Urinary bladder (tissue), 4 donors: ENCODE measurements around the gene BAZ2A. TPM values are rescaled to one million over a fixed set of nuclear protein-coding genes. Genes with fewer than 3 reads are reported as not detected.
"Not testable (repeated sequence)": the region's sequence is repeated elsewhere in the genome, so short reads cannot be mapped to it uniquely, and the experiment has no call there.

ENCODE experiments used
- DNase-seq: peaks from one replicate; pipeline ENCODE4 v3.0.0-alpha.2; 2015; ENCODE audit errors: extremely low spot score
- H3K27ac ChIP-seq: one replicate; pipeline ENCODE4 v1.5.1; 2013; ENCODE audit warnings: low read depth, mild to moderate bottlenecking, moderate library complexity
- H3K36me3 ChIP-seq: one replicate; pipeline ENCODE4 v1.6.1; 2013; ENCODE audit warnings: mild to moderate bottlenecking, moderate library complexity; ENCODE audit not compliant: insufficient read depth
- H3K4me1 ChIP-seq: one replicate; pipeline ENCODE4 v1.6.1; 2013; ENCODE audit warnings: mild to moderate bottlenecking, moderate library complexity; ENCODE audit not compliant: insufficient read depth
- H3K4me3 ChIP-seq: one replicate; pipeline ENCODE4 v1.5.1; 2013; ENCODE audit warnings: low read depth, low read length
- WGBS: extraction: QIAGEN DNeasy Blood & Tissue Kit; methylation state at CpG from one replicate; pipeline ENCODE4 v1.1.7; 2013; 5-methylcytosine and 5-hydroxymethylcytosine counted together
- polyA plus RNA-seq: library from polyadenylated mRNA; stranded (reverse); fragments of 200-250 nt; gene quantifications from one replicate; pipeline ENCODE4 v1.2.3, GENCODE V29; 2013
- total RNA-seq: library from RNA; depleted of rRNA; stranded (reverse); fragments of >200 nt; gene quantifications from one replicate; pipeline ENCODE4 v1.2.3, GENCODE V29; 2014
- donor health status: healthy with polysubstance abuse.
- donor health status: healthy.

The BAZ2A gene
- total RNA-seq (27.4 TPM), polyA plus RNA-seq (30.9 TPM)

GRCh38 chr12:56630180-56630632 is at the start of gene BAZ2A:
TSS of gene BAZ2A (minus strand) at chr12:56630326. CDS start at chr12:56617530, 12,796 bp downstream.
- H3K4me3 ChIP-seq: peak within 1 kb of the TSS; percentile 100
- WGBS: 1% methylated on average over 31 of the region's 31 CpGs

DNA sequence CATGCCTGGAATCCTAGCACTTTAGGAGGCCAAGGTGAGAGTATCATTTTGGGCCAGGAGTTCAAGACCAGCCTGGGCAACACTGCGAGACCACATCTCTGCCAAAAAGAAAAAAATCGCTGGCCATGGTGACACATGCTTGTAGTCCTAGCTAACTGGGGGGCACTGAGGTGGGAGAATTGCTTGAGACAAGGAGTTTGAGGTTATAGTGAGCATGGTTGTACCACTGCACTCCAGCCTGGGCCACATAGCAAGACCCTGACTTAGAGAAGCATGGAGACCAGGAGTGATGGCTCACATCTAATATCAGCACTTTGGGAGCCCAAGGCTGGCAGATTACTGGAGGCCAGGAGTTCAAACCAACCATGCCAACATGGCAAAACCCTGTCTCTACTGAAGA is 48.7 kb upstream of the BAZ2A start:
- WGBS: 93% methylated on average over 2 of the region's 2 CpGs
- no peak overlapping the region for H3K27ac ChIP-seq
- no peaks in the 10 kb centered on the region for H3K36me3 ChIP-seq
- no peak overlapping the region for H3K4me3 ChIP-seq
- H3K4me1 ChIP-seq: peaks cover 2% of the 10 kb centered on the region
- no peak for DNase-seq

More at GRCh38 chr12:56630180-56630632, at the start of gene BAZ2A:
- H3K36me3 ChIP-seq: no peaks in the 10 kb centered on the region
- H3K27ac ChIP-seq: peak within 1 kb of the TSS; percentile 88
- H3K4me1 ChIP-seq: no peaks in the 10 kb centered on the region
- no peak for DNase-seq

DNA sequence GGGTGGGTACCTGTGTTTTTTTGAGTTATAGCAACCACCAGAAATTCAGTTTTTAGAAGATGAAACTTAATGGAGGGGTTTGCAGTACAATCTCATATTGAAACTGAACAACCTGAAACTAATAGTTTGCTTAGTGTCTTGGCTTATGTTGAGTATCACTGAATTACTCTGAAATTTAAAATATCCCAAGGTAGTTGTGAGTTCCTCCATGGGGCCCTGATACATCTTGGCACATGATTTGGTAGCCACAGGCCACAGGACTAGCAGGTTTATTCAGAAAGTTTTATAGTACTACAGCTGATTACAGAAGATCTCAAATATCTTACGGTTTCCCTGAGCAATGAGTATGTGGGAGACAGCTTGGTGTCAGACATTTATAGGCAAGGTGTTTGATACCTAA is 47.6 kb upstream of the BAZ2A start:
- H3K27ac ChIP-seq: no peak overlapping the region
- H3K36me3 ChIP-seq: no peaks in the 10 kb centered on the region
- WGBS: 81% methylated on average over 1 of the region's 1 CpG
- no peak for DNase-seq
- peaks cover 2% of the 10 kb centered on the region for H3K4me1 ChIP-seq
- no peak overlapping the region for H3K4me3 ChIP-seq

DNA sequence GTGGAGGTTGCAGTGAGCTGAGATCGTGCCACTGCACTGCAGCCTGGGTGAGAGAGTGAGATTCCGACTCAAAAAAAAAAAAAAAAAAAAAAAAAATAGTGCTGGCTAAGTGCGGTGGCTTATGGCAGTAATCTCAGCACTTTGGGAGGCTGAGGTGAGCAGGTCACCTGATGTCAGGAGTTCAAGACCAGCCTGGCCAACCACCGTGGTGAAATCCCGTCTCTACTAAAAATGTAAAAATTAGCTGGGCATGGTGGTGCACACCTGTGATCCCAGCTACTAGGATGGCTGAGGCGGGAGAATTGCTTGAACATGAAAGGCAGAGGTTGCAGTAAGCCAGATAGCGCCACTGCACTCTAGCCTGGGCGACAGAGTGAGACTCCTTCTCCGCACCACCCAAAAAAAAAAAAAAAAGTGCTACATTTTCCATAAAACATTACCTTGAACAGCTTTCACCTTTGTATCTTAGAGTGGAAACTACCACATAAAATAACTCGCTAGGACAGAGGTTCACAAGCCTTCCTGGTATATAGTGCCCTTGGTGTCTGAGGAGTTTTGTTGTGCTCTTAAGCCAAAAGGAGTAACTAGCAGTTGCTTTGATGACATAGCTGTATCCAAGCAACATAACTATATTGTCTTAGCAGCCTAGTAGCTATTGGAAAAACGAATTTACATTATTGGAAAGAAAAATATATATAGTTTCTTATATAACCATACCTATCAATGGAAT is 46.9 kb upstream of the BAZ2A start:
- Histone ChIP-seq H3K4me1 (peaks cover 2% of the 10 kb centered on the region), H3K36me3 (no peaks in the 10 kb centered on the region), H3K4me3 (no peak overlapping the region), H3K27ac (no peak overlapping the region)
- no peak for DNase-seq
- 85% methylated on average over 11 of the region's 11 CpGs for WGBS

- DNase-seq: no peak
- Histone ChIP-seq H3K4me3 (no peak overlapping the region), H3K36me3 (peaks cover 3% of the 10 kb centered on the region), H3K27ac (no peak overlapping the region), H3K4me1 (no peaks in the 10 kb centered on the region)
- 88% methylated on average over 2 of the region's 2 CpGs for WGBS
These were observed 41.5 kb upstream of the BAZ2A start for GRCh38 chr12:56671608-56672007.

DNA sequence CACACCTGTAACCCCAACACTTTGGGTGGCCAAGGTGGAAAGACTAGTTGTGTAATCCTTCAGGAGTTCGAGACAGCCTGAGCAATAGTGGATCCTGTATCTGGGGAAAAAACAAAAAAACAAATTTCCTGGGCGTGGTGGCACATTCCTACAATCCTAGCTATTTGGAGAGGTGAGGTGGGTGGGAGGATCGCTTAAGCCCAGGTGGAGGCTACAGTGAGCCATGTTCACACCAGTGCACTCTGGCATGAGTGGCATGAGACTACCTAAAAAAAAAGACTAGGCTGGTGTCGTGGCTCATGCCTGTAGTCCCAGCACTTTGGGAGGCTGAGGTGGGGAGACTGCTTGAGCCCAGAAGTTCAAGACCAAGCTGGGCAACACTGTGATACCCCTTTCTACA is 40.7 kb upstream of the BAZ2A start:
- peaks cover 5% of the 10 kb centered on the region for H3K36me3 ChIP-seq
- no peak for DNase-seq
- 89% methylated on average over 4 of the region's 4 CpGs for WGBS
- H3K4me3 ChIP-seq: no peak overlapping the region
- H3K27ac ChIP-seq: no peak overlapping the region
- H3K4me1 ChIP-seq: no peaks in the 10 kb centered on the region

DNA sequence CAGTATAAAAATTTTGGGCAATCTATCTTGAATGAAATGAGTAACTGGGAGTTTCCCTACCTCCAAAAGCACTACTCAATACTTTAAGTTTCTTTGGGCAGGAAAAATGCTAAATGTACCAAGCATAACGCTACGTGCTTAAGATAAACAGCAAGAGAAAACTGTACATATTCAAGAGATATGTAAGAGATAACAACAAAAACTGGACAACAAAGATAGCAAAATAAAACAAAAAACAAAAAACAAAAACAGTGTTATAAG is 38.0 kb upstream of the BAZ2A start:
- no peak for DNase-seq
- no peak overlapping the region for H3K27ac ChIP-seq
- WGBS: 87% methylated on average over 2 of the region's 2 CpGs
- no peak overlapping the region for H3K4me3 ChIP-seq
- no peaks in the 10 kb centered on the region for H3K4me1 ChIP-seq
- H3K36me3 ChIP-seq: peaks cover 7% of the 10 kb centered on the region

DNA sequence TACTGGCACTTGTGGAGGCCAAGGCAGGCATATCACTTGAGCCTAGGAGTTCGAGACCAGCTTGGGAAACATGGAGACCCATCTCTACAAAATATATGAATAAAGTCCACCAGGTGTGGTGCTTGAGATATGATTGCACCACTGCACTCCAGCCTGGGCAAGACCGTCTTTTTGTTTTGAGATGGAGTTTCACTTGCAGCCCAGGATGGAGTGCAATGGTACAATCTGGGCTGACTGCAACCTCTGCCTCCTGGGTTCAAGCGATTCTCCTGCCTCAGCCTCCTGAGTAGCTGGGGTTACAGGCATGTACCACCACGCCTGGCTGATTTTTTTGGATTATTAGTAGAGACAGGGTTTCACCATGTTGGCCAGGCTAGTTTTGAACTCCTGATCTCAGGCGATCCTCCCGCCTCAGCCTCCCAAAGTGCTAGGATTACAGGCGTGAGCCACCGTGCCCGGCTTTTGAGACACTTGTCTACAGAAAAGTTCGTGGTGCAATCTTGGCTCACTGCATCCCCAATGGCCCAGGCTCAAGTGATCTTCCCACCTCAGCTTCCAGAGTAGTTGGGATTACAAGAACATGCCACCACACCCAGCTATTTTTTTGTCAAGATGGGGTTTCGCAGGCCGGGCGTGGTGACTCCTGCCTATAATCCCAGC is 32.0 kb upstream of the BAZ2A start:
- Histone ChIP-seq H3K36me3 (peaks cover 7% of the 10 kb centered on the region), H3K4me1 (no peaks in the 10 kb centered on the region)
- 92% methylated on average over 13 of the region's 13 CpGs for WGBS

DNA sequence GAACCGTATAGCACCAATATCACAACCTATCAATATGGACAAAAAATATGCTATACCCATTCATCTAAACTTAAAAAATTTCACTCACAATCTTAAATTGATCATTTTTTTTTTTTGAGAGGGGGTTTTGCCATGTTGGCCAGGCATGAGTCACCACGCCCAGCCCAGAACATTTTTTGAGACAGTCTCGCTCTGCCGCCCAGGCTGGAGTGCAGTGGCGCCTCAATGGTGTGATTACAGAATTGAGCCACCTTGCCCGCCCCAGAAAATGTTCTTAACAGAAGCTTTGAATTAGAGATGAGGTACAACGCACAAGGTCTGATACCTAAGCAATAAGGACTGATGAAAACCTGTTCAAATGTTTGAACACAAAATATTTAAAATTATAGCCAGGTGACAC is 31.4 kb upstream of the BAZ2A start:
- WGBS: 89% methylated on average over 7 of the region's 7 CpGs
- DNase-seq: no peak
- Histone ChIP-seq H3K27ac (no peak overlapping the region), H3K4me3 (no peak overlapping the region), H3K36me3 (peaks cover 3% of the 10 kb centered on the region), H3K4me1 (no peaks in the 10 kb centered on the region)

More for the DNA sequence above, 32.0 kb upstream of the BAZ2A start:
- DNase-seq: no peak
- no peak overlapping the region for H3K27ac ChIP-seq
- H3K4me3 ChIP-seq: no peak overlapping the region

- DNase-seq: no peak
- WGBS: 64% methylated on average over 1 of the region's 1 CpG
These were observed 28.8 kb upstream of the BAZ2A start for GRCh38 chr12:56658921-56659320.

GRCh38 chr12:56657416-56658379 is 27.6 kb upstream of the BAZ2A start:
- H3K4me1 ChIP-seq: no peaks in the 10 kb centered on the region
- WGBS: 88% methylated on average over 7 of the region's 7 CpGs
- DNase-seq: no peak
- no peak overlapping the region for H3K27ac ChIP-seq
- no peak overlapping the region for H3K4me3 ChIP-seq
- H3K36me3 ChIP-seq: no peaks in the 10 kb centered on the region

More at GRCh38 chr12:56658921-56659320, 28.8 kb upstream of the BAZ2A start:
- H3K27ac ChIP-seq: no peak overlapping the region
- no peak overlapping the region for H3K4me3 ChIP-seq
- H3K4me1 ChIP-seq: no peaks in the 10 kb centered on the region
- no peaks in the 10 kb centered on the region for H3K36me3 ChIP-seq

- H3K27ac ChIP-seq, H3K4me1 ChIP-seq, DNase-seq, H3K4me3 ChIP-seq, H3K36me3 ChIP-seq: not testable (repeated sequence)
- WGBS: 80% methylated on average over 5 of the region's 5 CpGs
These were observed 23.7 kb upstream of the BAZ2A start for GRCh38 chr12:56653781-56654180.

GRCh38 chr12:56648023-56648422 is 17.9 kb upstream of the BAZ2A start:
- not testable (repeated sequence) for DNase-seq, H3K27ac ChIP-seq, H3K36me3 ChIP-seq, H3K4me1 ChIP-seq, H3K4me3 ChIP-seq
- 97% methylated on average over 9 of the region's 9 CpGs for WGBS
